Thyroid gland (tissue), 4 donors: ENCODE results near the gene CYP27B1.

Source experiments
- POLR2A ChIP-seq, 2 donors: fragments of 450-650 bp; IDR thresholded peaks; one replicate each; pipeline ENCODE4 v1.6.1; 2017; ENCODE audit warnings: antibody characterized with exemption in 2 of 2, mild to moderate bottlenecking in 2 of 2, moderate library complexity in 1 of 2
- TF ChIP-seq, protein P1 (sequence below), 6 experiments: fragments of 200-600 bp in 3 of 6; fragments of 450-650 bp in 3 of 6; sonication (generic) in 3 of 6; IDR thresholded peaks; one replicate each; pipeline ENCODE4 v1.5.1; 2016 to 2019; ENCODE audit warnings: antibody characterized with exemption in 6 of 6, mild to moderate bottlenecking in 2 of 6, inconsistent platforms in 1 of 6, moderate library complexity in 1 of 6

DNA sequence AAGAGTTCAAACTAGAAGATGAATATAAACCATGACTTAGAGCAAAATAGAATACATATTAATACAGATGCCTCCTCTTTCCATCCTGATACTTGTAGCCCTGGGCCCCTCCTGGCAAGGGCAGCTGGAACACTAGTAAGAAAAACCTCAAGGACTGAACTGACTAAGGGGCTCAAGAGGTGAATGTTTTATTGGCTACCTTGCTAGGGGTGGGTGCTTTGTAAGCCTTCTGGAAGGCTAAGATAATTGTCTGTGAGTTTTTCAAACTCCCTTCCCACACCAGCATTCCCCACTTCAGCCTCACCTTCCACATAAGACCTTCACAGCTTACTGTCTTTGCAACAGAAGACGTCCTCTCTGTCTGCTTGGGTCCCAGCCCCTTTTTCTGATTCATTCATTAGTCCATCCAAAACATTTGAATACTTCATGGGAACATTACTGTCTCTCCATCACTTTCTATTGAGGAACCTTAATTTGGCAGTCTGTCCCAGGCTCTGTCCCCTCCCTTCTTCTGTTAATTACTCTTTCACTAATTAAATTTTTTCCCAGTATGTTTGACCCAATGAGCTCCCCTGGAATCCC is 13.0 kb downstream of the CYP27B1 start:
- TF ChIP-seq, protein P1, sequence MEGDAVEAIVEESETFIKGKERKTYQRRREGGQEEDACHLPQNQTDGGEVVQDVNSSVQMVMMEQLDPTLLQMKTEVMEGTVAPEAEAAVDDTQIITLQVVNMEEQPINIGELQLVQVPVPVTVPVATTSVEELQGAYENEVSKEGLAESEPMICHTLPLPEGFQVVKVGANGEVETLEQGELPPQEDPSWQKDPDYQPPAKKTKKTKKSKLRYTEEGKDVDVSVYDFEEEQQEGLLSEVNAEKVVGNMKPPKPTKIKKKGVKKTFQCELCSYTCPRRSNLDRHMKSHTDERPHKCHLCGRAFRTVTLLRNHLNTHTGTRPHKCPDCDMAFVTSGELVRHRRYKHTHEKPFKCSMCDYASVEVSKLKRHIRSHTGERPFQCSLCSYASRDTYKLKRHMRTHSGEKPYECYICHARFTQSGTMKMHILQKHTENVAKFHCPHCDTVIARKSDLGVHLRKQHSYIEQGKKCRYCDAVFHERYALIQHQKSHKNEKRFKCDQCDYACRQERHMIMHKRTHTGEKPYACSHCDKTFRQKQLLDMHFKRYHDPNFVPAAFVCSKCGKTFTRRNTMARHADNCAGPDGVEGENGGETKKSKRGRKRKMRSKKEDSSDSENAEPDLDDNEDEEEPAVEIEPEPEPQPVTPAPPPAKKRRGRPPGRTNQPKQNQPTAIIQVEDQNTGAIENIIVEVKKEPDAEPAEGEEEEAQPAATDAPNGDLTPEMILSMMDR (IDR thresholded peaks at IDR 0.05) = no peak
- no peak for TF ChIP-seq POLR2A (IDR thresholded peaks at IDR 0.05)
